Uterus (tissue), 2 donors: ENCODE results near the gene FSIP1.

ENCODE experiments used
- CTCF ChIP-seq, 4 experiments: fragments of 200-600 bp in 2 of 4; fragments of 450-650 bp in 2 of 4; sonication (generic) in 2 of 4; IDR thresholded peaks; one replicate each; pipeline ENCODE4 v1.5.1; 2016 to 2019; ENCODE audit warnings: antibody characterized with exemption in 4 of 4, mild to moderate bottlenecking in 2 of 4, moderate library complexity in 1 of 4
- POLR2A ChIP-seq, 2 donors: fragments of 450-650 bp; IDR thresholded peaks; one replicate each; pipeline ENCODE4 v1.6.1; 2016; ENCODE audit warnings: antibody characterized with exemption in 2 of 2, mild to moderate bottlenecking in 1 of 2, moderate library complexity in 1 of 2

- TF ChIP-seq CTCF (IDR thresholded peaks at IDR 0.05), result no peak
- no peak for TF ChIP-seq POLR2A (IDR thresholded peaks at IDR 0.05)
Observed at GRCh38 chr15:39627451-39628143, 155.0 kb downstream of the FSIP1 start.
